Measurements from ENCODE around the gene CCDC177. TPM values are rescaled to one million over a fixed set of nuclear protein-coding genes. Genes with fewer than 3 reads are reported as not detected.

CCDC177 gene
- total RNA-seq, 4 donors from 2014 or later, result 0.13 to 0.34 TPM; not detected in 2

DNA sequence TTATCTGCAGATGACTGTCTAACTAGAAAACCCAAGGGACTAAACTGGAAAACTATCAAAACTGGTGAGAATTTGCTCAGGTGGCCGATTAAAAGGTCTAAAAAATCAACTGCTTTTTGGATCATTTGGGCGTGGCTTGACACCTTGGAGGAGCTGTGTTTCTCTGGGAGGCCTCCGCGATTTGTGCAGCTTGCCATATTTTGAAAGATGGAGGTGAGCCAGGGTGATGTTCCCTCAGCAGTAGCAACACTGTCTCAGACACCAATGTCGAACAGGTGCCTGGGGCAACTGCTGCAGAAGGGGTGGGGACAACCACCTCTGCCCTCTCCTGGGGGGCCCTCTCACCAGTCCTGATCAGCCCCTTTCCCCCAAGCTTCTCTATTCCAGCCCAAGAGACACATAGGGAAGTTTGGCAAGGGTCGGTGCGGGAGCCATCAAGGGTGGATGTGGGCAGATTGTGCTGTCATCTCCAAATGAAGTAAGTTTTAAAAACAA, 3.8 kb downstream of the CCDC177 start:
- no peak for DNase-seq (ENCODE audit: low spot score in 2 of 2)
- TF ChIP-seq, protein P1, sequence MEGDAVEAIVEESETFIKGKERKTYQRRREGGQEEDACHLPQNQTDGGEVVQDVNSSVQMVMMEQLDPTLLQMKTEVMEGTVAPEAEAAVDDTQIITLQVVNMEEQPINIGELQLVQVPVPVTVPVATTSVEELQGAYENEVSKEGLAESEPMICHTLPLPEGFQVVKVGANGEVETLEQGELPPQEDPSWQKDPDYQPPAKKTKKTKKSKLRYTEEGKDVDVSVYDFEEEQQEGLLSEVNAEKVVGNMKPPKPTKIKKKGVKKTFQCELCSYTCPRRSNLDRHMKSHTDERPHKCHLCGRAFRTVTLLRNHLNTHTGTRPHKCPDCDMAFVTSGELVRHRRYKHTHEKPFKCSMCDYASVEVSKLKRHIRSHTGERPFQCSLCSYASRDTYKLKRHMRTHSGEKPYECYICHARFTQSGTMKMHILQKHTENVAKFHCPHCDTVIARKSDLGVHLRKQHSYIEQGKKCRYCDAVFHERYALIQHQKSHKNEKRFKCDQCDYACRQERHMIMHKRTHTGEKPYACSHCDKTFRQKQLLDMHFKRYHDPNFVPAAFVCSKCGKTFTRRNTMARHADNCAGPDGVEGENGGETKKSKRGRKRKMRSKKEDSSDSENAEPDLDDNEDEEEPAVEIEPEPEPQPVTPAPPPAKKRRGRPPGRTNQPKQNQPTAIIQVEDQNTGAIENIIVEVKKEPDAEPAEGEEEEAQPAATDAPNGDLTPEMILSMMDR (IDR thresholded peaks at IDR 0.05), result no peak
- TF ChIP-seq POLR2AphosphoS5 (IDR thresholded peaks at IDR 0.05) (no peak), EP300 (IDR thresholded peaks at IDR 0.05) (no peak), POLR2A (IDR thresholded peaks at IDR 0.05) (no peak)
- WGBS, result 76% methylated on average over 7 of the region's 7 CpGs
- Histone ChIP-seq H3K4me1 (peaks cover 34% of the 10 kb centered on the region), H3K27ac (no peak overlapping the region), H3K4me3 (no peak overlapping the region), H3K27me3 (peaks cover 90% of the 10 kb centered on the region), H3K36me3 (no peaks in the 10 kb centered on the region), H3K9me3 (no peaks in the 10 kb centered on the region)

DNA sequence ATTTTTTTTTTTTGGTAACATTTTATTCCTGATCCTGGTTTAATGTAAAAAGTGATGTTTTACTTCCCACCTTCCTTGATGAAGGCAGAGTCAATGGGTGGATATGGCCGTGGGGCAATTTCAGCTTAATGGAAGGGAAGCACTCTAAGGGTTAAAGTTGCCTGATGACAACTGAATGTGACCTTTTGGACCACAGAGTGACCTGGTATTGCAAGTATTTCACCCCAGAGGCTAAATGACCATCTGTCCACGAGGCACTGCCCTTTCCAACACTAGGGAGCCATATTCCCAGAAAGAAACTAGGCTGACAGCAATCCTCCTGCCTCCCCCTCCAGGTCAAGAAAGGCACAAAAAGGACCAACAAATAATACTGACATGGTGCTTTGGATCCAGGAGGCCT, 4.8 kb downstream of the CCDC177 start:
- Histone ChIP-seq H3K27ac (no peak overlapping the region), H3K36me3 (no peaks in the 10 kb centered on the region), H3K4me3 (no peak overlapping the region), H3K27me3 (peaks cover 90% of the 10 kb centered on the region), H3K4me1 (peaks cover 34% of the 10 kb centered on the region), H3K9me3 (no peaks in the 10 kb centered on the region)
- TF ChIP-seq POLR2A (IDR thresholded peaks at IDR 0.05), result no peak
- TF ChIP-seq POLR2AphosphoS5 (IDR thresholded peaks at IDR 0.05), result no peak
- no peak for TF ChIP-seq EP300 (IDR thresholded peaks at IDR 0.05)
- TF ChIP-seq, protein P1 (IDR thresholded peaks at IDR 0.05), result no peak
- DNase-seq (ENCODE audit: low spot score in 2 of 2), result no peak
- WGBS, result 49% methylated on average over 2 of the region's 2 CpGs

DNA sequence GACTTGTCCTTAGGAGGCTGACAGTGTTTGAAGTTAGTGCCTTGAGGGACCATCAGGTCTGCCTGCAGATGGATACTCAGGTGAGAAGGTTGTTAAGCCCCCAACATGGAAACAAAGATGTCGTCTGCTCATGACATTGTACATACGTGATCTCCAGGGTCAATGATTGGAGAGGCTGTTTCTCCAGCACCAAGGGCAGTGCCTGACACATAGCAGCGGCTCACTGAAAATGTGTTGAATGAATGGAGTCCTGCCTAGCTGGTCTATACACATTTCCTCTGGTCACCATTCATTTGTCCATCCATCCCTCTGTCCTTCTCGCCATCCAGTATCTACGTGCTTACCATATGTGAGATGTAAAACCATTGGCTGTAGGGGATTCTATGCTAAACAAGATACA, 7.1 kb downstream of the CCDC177 start:
- no peak for DNase-seq (ENCODE audit: low spot score in 2 of 2)
- H3K27ac ChIP-seq, result no peak overlapping the region
- H3K36me3 ChIP-seq, result no peaks in the 10 kb centered on the region
- peaks cover 13% of the 10 kb centered on the region for H3K4me1 ChIP-seq
- H3K4me3 ChIP-seq, result no peak overlapping the region
- H3K27me3 ChIP-seq, result peaks cover 75% of the 10 kb centered on the region
- TF ChIP-seq EP300 (IDR thresholded peaks at IDR 0.05), result no peak
- TF ChIP-seq, protein P1 (IDR thresholded peaks at IDR 0.05), result no peak
- no peak for TF ChIP-seq POLR2A (IDR thresholded peaks at IDR 0.05)
- TF ChIP-seq POLR2AphosphoS5 (IDR thresholded peaks at IDR 0.05), result no peak
- no peaks in the 10 kb centered on the region for H3K9me3 ChIP-seq
- 91% methylated on average over 5 of the region's 5 CpGs for WGBS

DNA sequence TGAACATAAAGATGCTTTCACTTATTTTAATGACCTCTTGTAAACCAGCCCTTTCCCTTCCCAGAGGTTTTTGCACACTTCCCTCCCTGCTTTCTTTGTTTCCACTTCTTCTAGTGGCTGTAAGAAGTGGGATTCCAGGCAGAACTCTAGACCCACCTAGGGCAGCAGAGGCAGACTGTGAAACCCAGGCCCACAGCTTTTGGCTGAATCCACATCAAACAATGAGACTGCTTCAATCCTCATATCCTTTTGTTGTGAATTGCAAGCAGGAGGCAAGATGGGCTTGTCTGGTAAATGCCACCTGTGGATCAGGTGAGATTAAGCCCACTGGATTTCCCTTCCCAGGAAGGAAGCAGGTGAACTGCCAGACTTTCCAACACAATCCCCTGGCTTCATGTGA, 12.8 kb downstream of the CCDC177 start:
- H3K9me3 ChIP-seq, result no peaks in the 10 kb centered on the region
- no peak for TF ChIP-seq POLR2AphosphoS5 (IDR thresholded peaks at IDR 0.05)
- TF ChIP-seq EP300 (IDR thresholded peaks at IDR 0.05), result no peak
- TF ChIP-seq POLR2A (IDR thresholded peaks at IDR 0.05), result no peak
- TF ChIP-seq, protein P1 (IDR thresholded peaks at IDR 0.05), result no peak
- DNase-seq (ENCODE audit: low spot score in 2 of 2), result no peak
- peaks cover 41% of the 10 kb centered on the region for H3K27me3 ChIP-seq
- no peak overlapping the region for H3K4me3 ChIP-seq
- H3K27ac ChIP-seq, result no peak overlapping the region
- no peaks in the 10 kb centered on the region for H3K36me3 ChIP-seq
- no peaks in the 10 kb centered on the region for H3K4me1 ChIP-seq

DNA sequence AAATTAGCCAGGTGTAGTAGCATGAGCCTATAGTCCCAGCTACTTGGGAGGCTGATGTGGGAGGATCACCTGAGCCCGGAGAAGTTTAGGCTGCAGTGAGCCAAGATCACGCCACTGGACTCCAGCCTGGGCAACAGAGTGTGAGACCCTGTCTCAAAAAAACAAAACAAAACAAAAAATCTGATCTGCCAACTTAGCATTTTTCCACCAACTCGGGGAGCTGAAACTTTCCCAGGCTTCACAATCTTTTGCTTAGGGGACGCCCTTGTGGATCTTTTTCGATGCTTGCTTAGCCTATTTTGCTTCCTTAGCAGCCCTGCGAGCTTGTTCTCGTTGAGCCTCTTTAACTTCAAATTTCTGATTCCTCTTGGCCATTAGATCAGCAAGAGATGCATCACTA, 13.8 kb downstream of the CCDC177 start:
- TF ChIP-seq, protein P1 (IDR thresholded peaks at IDR 0.05), result no peak
- TF ChIP-seq POLR2AphosphoS5 (IDR thresholded peaks at IDR 0.05) (no peak), POLR2A (IDR thresholded peaks at IDR 0.05) (no peak), EP300 (IDR thresholded peaks at IDR 0.05) (no peak)
- Histone ChIP-seq H3K9me3 (no peaks in the 10 kb centered on the region), H3K27ac (no peak overlapping the region), H3K4me3 (no peak overlapping the region), H3K27me3 (peaks cover 35% of the 10 kb centered on the region), H3K4me1 (no peaks in the 10 kb centered on the region), H3K36me3 (no peaks in the 10 kb centered on the region)
- WGBS, result 90% methylated on average over 7 of the region's 7 CpGs
- DNase-seq (ENCODE audit: low spot score in 2 of 2), result no peak

Data from suprapubic skin (tissue), 4 donors.